Endothelial cell of umbilical vein (primary cell): ENCODE results near the gene ASB7. TPM values are rescaled to one million over a fixed set of nuclear protein-coding genes. Genes with fewer than 3 reads are reported as not detected.
"Not testable (repeated sequence)": the region's sequence is repeated elsewhere in the genome, so short reads cannot be mapped to it uniquely, and the experiment has no call there.

Experiments used
- BruUV-seq: library from RNA; stranded (reverse); fragments of 400-500 nt; replicated peaks from 2 replicates; lab custom pipeline; 2021; lab: Mats Ljungman, UMichigan
- CTCF ChIA-PET: fragments of 300-600, 350-600 bp; sonication (Branson Sonifier 250); formaldehyde crosslinking; loops from one replicate; lab custom pipeline; 2021; ENCODE audit warnings: antibody characterized with exemption, inconsistent platforms; lab: Charles Lee
- POLR2A ChIA-PET: fragments of 300-600, 350-600 bp; sonication (Branson Sonifier 250); formaldehyde crosslinking; loops from one replicate; lab custom pipeline; 2021; ENCODE audit warnings: antibody characterized with exemption, inconsistent platforms; lab: Charles Lee
- DNase-seq: peaks from one replicate; pipeline ENCODE4 v3.0.0-alpha.2; 2011; ENCODE audit warnings: low read depth, low spot score
- FAIRE-seq: peaks from 2 replicates; lab custom pipeline; 2011; peaks lifted over from hg19 to GRCh38; lab: Jason Lieb, UNC
- H2AFZ ChIP-seq: 2 replicates; pipeline ENCODE4 v1.6.0; 2012; ENCODE audit warnings: low read depth, low read length, control low read depth, inconsistent platforms
- H3K27ac ChIP-seq: 2 replicates; pipeline ENCODE4 v1.5.1; 2011; ENCODE audit warnings: low read depth, mild to moderate bottlenecking, control low read depth, low read length, moderate library complexity; ENCODE audit not compliant: insufficient read depth
- H3K27me3 ChIP-seq, 2 experiments: 2 replicates each; pipeline versions ENCODE4 v1.6.0 to v1.6.1; 2011; ENCODE audit warnings: low read length in 2 of 2, mixed read lengths in 1 of 2; ENCODE audit not compliant: control insufficient read depth in 2 of 2, insufficient read depth in 2 of 2
- H3K36me3 ChIP-seq, 2 experiments: 2 replicates in 1 of 2; 3 replicates in 1 of 2; pipeline ENCODE4 v1.5.1; 2011; ENCODE audit warnings: low read length in 2 of 2, mild to moderate bottlenecking in 1 of 2, moderate library complexity in 1 of 2; ENCODE audit not compliant: control insufficient read depth in 2 of 2, insufficient read depth in 2 of 2; ENCODE audit errors: extremely low read depth in 1 of 2
- H3K4me1 ChIP-seq: 3 replicates; pipeline ENCODE4 v1.5.1; 2011; ENCODE audit warnings: mild to moderate bottlenecking, low read length; ENCODE audit not compliant: control insufficient read depth, insufficient read depth; ENCODE audit errors: extremely low read depth
- H3K4me2 ChIP-seq: 2 replicates; pipeline ENCODE4 v1.6.1; 2011; ENCODE audit warnings: low read length, control low read depth, mixed read lengths; ENCODE audit not compliant: insufficient read depth
- H3K4me3 ChIP-seq, 3 experiments: fragments of 200-600 bp in 1 of 3; sonication (generic), shearing (Covaris generic) in 1 of 3; replicated peaks in 1 of 3; 2 replicates each; pipeline ENCODE4 v1.5.1; 2011 to 2016; ENCODE audit warnings: control low read depth in 3 of 3, low read length in 3 of 3, mild to moderate bottlenecking in 2 of 3, inconsistent platforms in 1 of 3, low read depth in 1 of 3, moderate library complexity in 1 of 3; ENCODE audit not compliant: insufficient read depth in 1 of 3
- H3K79me2 ChIP-seq: 2 replicates; pipeline ENCODE4 v1.6.0; 2012; ENCODE audit warnings: low read length, inconsistent platforms; ENCODE audit not compliant: control insufficient read depth, insufficient read depth
- H3K9ac ChIP-seq: replicated peaks from 2 replicates; pipeline ENCODE3; 2011; ENCODE audit warnings: low read length, control low read depth; ENCODE audit not compliant: insufficient read depth; ENCODE audit errors: extremely low read depth
- H3K9me1 ChIP-seq: replicated peaks from 3 replicates; pipeline ENCODE4 v1.6.0; 2011; ENCODE audit warnings: mild to moderate bottlenecking, low read length; ENCODE audit not compliant: control insufficient read depth, insufficient read depth; ENCODE audit errors: extremely low read depth
- H3K9me3 ChIP-seq: replicated peaks from 2 replicates; pipeline ENCODE4 v1.5.1; 2012; ENCODE audit warnings: low read length, inconsistent platforms; ENCODE audit not compliant: control insufficient read depth, insufficient read depth
- H4K20me1 ChIP-seq: replicated peaks from 2 replicates; pipeline ENCODE3; 2011; ENCODE audit warnings: mild to moderate bottlenecking, low read length; ENCODE audit not compliant: control insufficient read depth, insufficient read depth; ENCODE audit errors: extremely low read depth
- CTCF ChIP-seq, 2 donors: IDR thresholded peaks; 1 replicate in 1 of 2; 2 replicates in 1 of 2; pipeline ENCODE4 v1.5.1; 2011; ENCODE audit warnings: low read length in 2 of 2, mild to moderate bottlenecking in 2 of 2, moderate library complexity in 2 of 2, control low read depth in 1 of 2, inconsistent platforms in 1 of 2, low read depth in 1 of 2; ENCODE audit not compliant: insufficient read depth in 1 of 2; ENCODE audit errors: extremely low read depth in 1 of 2
- EZH2 ChIP-seq: IDR thresholded peaks from 2 replicates; pipeline ENCODE4 v1.6.1; 2012; ENCODE audit warnings: borderline replicate concordance, low read depth, mild to moderate bottlenecking, moderate library complexity, low read length, inconsistent platforms; ENCODE audit not compliant: severe bottlenecking
- FOS ChIP-seq: IDR thresholded peaks from 2 replicates; pipeline ENCODE4 v1.6.1; 2011; ENCODE audit warnings: mild to moderate bottlenecking, low read length, moderate library complexity, borderline replicate concordance; ENCODE audit not compliant: insufficient read depth
- GATA2 ChIP-seq: IDR thresholded peaks from 2 replicates; pipeline ENCODE4 v1.7.0; 2011; ENCODE audit warnings: low read depth, mild to moderate bottlenecking, moderate library complexity, mixed read lengths, low read length; ENCODE audit not compliant: insufficient read length, insufficient read depth
- JUN ChIP-seq: IDR thresholded peaks from 2 replicates; pipeline ENCODE4 v1.6.1; 2011; ENCODE audit warnings: borderline replicate concordance, low read depth; ENCODE audit not compliant: insufficient read length, insufficient read depth
- MAX ChIP-seq: IDR thresholded peaks from 2 replicates; pipeline ENCODE4 v1.6.1; 2011; ENCODE audit not compliant: insufficient read depth, insufficient read length
- MYC ChIP-seq: IDR thresholded peaks from one replicate; pipeline ENCODE4 v1.6.1; 2011; ENCODE audit warnings: mild to moderate bottlenecking, low read depth, low read length
- POLR2A ChIP-seq: IDR thresholded peaks from 2 replicates; pipeline ENCODE4 v1.6.1; 2012; ENCODE audit warnings: low read depth, mild to moderate bottlenecking, control low read depth, low read length
- POLR2AphosphoS5 ChIP-seq: IDR thresholded peaks from 2 replicates; pipeline ENCODE4 v1.6.1; 2012; ENCODE audit warnings: low read depth, mild to moderate bottlenecking, control low read depth, low read length, moderate library complexity; ENCODE audit not compliant: insufficient read depth
- dilution Hi-C: fragments of 300-500 bp; cut with MboI; formaldehyde crosslinking; loops from one replicate; pipeline ENCODE4 v1.15.0; 2019; ENCODE audit warnings: low sequenced_read_pairs; ENCODE audit not compliant: extremely low pct_ligation_motif_present
- intact Hi-C: fragments of 100-400 bp; cut with micrococcal nuclease; formaldehyde crosslinking; loops from one replicate; pipeline ENCODE4 v1.10.0; 2022
- polyA plus RNA-seq, 4 experiments: library from polyadenylated mRNA; depleted of rRNA in 3 of 4; stranded (reverse) in 3 of 4; unstranded in 1 of 4; fragments of >200 nt; gene quantifications; 2 replicates each; pipeline versions ENCODE4 v1.2.1 to v1.2.3, GENCODE V29; 2011 to 2012; ENCODE audit warnings: missing spikeins in 1 of 4
- total RNA-seq: library from RNA; stranded (reverse); gene quantifications from 2 replicates; pipeline ENCODE4 v1.2.3, GENCODE V29; 2021

Gene ASB7
- total and polyA plus RNA-seq, 2 donors (not counting 3 experiments of a cell fraction or from before 2014, with no cell fraction given), result 6.8 to 13.3 TPM

- Histone ChIP-seq H3K79me2 (no peaks in the 10 kb centered on the region), H3K9me3 (no peaks in the 10 kb centered on the region), H3K36me3 (no peaks in the 10 kb centered on the region), H3K27ac (no peak overlapping the region), H3K4me2 (no peak overlapping the region), H3K4me1 (no peaks in the 10 kb centered on the region), H4K20me1 (no peaks in the 10 kb centered on the region), H3K27me3 (no peaks in the 10 kb centered on the region), H3K9ac (no peak overlapping the region), H2AFZ (no peak overlapping the region), H3K9me1 (no peaks in the 10 kb centered on the region), H3K4me3 (no peak overlapping the region)
- no TSS peak for BruUV-seq
- intact Hi-C loops, result loop anchor here (1.0 kb wide), 4 partner anchors 196 to 334 kb away; no protein-coding TSS in a partner anchor
- ChIA-PET CTCF (interaction anchor here (2.9 kb wide), 1 partner anchor 199 kb away, joined by 40 read pairs; no protein-coding TSS in a partner anchor), POLR2A (no interaction called here)
- dilution Hi-C loops, result no loop called here
- DNase-seq, result no peak
- no peak for FAIRE-seq
- TF ChIP-seq MAX (no peak), GATA2 (no peak), CTCF (IDR thresholded peaks at IDR 0.05; ENCODE audit: extremely low read depth in 1 of 2, insufficient read depth in 1 of 2, low read depth in 1 of 2, low read length in 2 of 2) (no peak), EZH2 (no peak), MYC (no peak), POLR2A (no peak), FOS (no peak), JUN (no peak), POLR2AphosphoS5 (no peak)
Observed at GRCh38 chr15:100672959-100673358, 70.6 kb downstream of the ASB7 start.

GRCh38 chr15:100679151-100679550 lies 76.8 kb downstream of the ASB7 start:
- H3K79me2 ChIP-seq, H3K4me2 ChIP-seq, H3K9ac ChIP-seq, H3K27ac ChIP-seq, H4K20me1 ChIP-seq, POLR2A ChIA-PET, H3K9me3 ChIP-seq, H3K4me1 ChIP-seq, H3K27me3 ChIP-seq, H2AFZ ChIP-seq, FAIRE-seq, H3K36me3 ChIP-seq, H3K9me1 ChIP-seq, intact Hi-C loops, dilution Hi-C loops, H3K4me3 ChIP-seq, BruUV-seq, DNase-seq, CTCF ChIA-PET: not testable (repeated sequence)
